CD4-positive, alpha-beta T cell (primary cell): Measurements from ENCODE around the gene SRPRA. TPM values are rescaled to one million over a fixed set of nuclear protein-coding genes. Genes with fewer than 3 reads are reported as not detected.

Experiments
- ATAC-seq: fragments of 200-7000 bp; cut with Tn5 transposase; one replicate; pipeline ENCODE4 v1.10.0; 2022; ENCODE audit warnings: mild to moderate bottlenecking; ENCODE audit not compliant: poor library complexity
- CTCF ChIA-PET: fragments of 350-600 bp; sonication (Branson Sonifier 250); formaldehyde crosslinking; loops from one replicate; lab custom pipeline; 2021; ENCODE audit warnings: antibody characterized with exemption, inconsistent platforms; lab: Charles Lee
- POLR2A ChIA-PET: fragments of 350-600 bp; sonication (Branson Sonifier 250); formaldehyde crosslinking; loops from one replicate; lab custom pipeline; 2021; ENCODE audit warnings: antibody characterized with exemption, inconsistent platforms; lab: Charles Lee
- DNase-seq, 14 experiments: peaks; one replicate each; pipeline ENCODE4 v3.0.0-alpha.2; 2013 to 2020; ENCODE audit warnings: mixed read lengths in 2 of 14
- H3K27ac ChIP-seq, 2 donors: one replicate each; pipeline versions ENCODE4 v1.5.1 to v1.7.0; 2013; ENCODE audit warnings: low read length in 2 of 2, low read depth in 1 of 2, mild to moderate bottlenecking in 1 of 2
- H3K27me3 ChIP-seq, 2 experiments: 1 replicate in 1 of 2; 2 replicates in 1 of 2; pipeline versions ENCODE4 v1.6.1 to v1.7.0; 2013; ENCODE audit warnings: low read length in 2 of 2, control low read depth in 1 of 2, mild to moderate bottlenecking in 1 of 2, moderate library complexity in 1 of 2; ENCODE audit not compliant: insufficient read depth in 2 of 2, control insufficient read depth in 1 of 2
- H3K36me3 ChIP-seq: one replicate; pipeline ENCODE4 v1.6.1; 2013; ENCODE audit warnings: low read length, control low read depth; ENCODE audit not compliant: insufficient read depth
- H3K4me1 ChIP-seq: one replicate; pipeline ENCODE4 v1.6.1; 2013; ENCODE audit warnings: low read length, control low read depth; ENCODE audit not compliant: insufficient read depth
- H3K4me3 ChIP-seq: one replicate; pipeline ENCODE4 v1.5.1; 2013; ENCODE audit warnings: mild to moderate bottlenecking, low read length, moderate library complexity
- H3K9me3 ChIP-seq, 2 experiments: 1 replicate in 1 of 2; 2 replicates in 1 of 2; pipeline versions ENCODE4 v1.6.1 to v1.7.0; 2013; ENCODE audit warnings: low read length in 2 of 2, mild to moderate bottlenecking in 2 of 2, control low read depth in 1 of 2, moderate library complexity in 1 of 2; ENCODE audit not compliant: control insufficient read depth in 1 of 2, insufficient read depth in 1 of 2
- H3K27ac Mint-ChIP-seq: one replicate; pipeline ENCODE4 v1.8.0; 2020; ENCODE audit warnings: mixed read lengths
- H3K27me3 Mint-ChIP-seq: one replicate; pipeline ENCODE4 v1.8.0; 2021; ENCODE audit warnings: mixed read lengths
- H3K36me3 Mint-ChIP-seq: one replicate; pipeline ENCODE4 v1.8.0; 2021; ENCODE audit warnings: low read depth, mixed read lengths
- H3K4me1 Mint-ChIP-seq: one replicate; pipeline ENCODE4 v1.8.0; 2021; ENCODE audit warnings: low read depth, mixed read lengths
- H3K4me3 Mint-ChIP-seq: one replicate; pipeline ENCODE4 v1.8.0; 2020; ENCODE audit warnings: mild to moderate bottlenecking, mixed read lengths
- H3K9me3 Mint-ChIP-seq: one replicate; pipeline ENCODE4 v1.8.0; 2020; ENCODE audit warnings: mixed read lengths
- CTCF ChIP-seq: fragments of 200-600 bp; IDR thresholded peaks from one replicate; pipeline ENCODE4 v1.8.0; 2022; ENCODE audit warnings: antibody characterized with exemption, mild to moderate bottlenecking
- intact Hi-C, 2 experiments: fragments of 100-400 bp; cut with DNase I in 1 of 2; cut with micrococcal nuclease in 1 of 2; formaldehyde crosslinking; loops; one replicate each; pipeline versions ENCODE4 v1.15.1 to v1.9.0; 2023 to 2025; cut with DNase I, micrococcal nuclease
- total RNA-seq, 174 experiments: library from RNA in 2 of 174; stranded (reverse) in 2 of 174; gene quantifications; one replicate each; pipeline ENCODE4 v1.2.3 and lab custom pipeline; 2021 to 2026

Gene SRPRA
- total RNA-seq, 2 experiments from 2014 or later: 198 to 206 TPM

DNA sequence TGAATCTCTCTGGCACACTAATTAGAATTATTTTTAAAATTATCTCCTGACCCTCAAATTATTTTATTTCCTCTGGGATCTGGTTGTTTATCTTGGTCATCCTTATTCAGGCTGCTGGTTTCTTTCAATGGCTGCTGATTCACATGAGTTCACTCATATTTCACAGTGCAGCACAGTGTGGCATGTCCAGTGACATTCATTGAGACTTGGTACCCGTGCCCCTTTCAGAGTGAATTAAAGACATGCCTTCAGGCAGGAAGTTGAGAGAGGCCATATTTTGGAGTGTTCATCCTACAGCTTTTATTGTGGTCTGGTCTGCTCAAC, 48.7 kb upstream of the SRPRA start:
- POLR2A ChIA-PET: interaction anchor here (0.9 to 1.7 kb wide), 2 partner anchors 13 to 34 kb away, joined by 3 to 10 read pairs; partner anchors contain the start of genes DCPS and TIRAP
- H3K36me3 Mint-ChIP-seq: peaks cover 64% of the 10 kb centered on the region
- Histone ChIP-seq H3K27me3 (no peaks in the 10 kb centered on the region), H3K4me1 (peaks cover 28% of the 10 kb centered on the region), H3K9me3 (no peaks in the 10 kb centered on the region), H3K27ac (peak overlapping the region in 1 of 2 donors; percentile 0), H3K4me3 (no peak overlapping the region), H3K36me3 (peaks cover 20% of the 10 kb centered on the region)
- peak overlapping the region; percentile 40 for H3K27ac Mint-ChIP-seq
- peaks cover 53% of the 10 kb centered on the region for H3K4me1 Mint-ChIP-seq
- CTCF ChIA-PET: no interaction called here
- H3K27me3 Mint-ChIP-seq: no peaks in the 10 kb centered on the region
- no peak for TF ChIP-seq CTCF
- intact Hi-C loops: loop anchor here in 1 of 2 experiments (10.0 kb wide), 1 partner anchor 677 kb away; no protein-coding TSS in a partner anchor
- ATAC-seq (no peak), DNase-seq (no peak)
- H3K4me3 Mint-ChIP-seq: peak overlapping the region; percentile 12
- peaks cover 4% of the 10 kb centered on the region for H3K9me3 Mint-ChIP-seq

DNA sequence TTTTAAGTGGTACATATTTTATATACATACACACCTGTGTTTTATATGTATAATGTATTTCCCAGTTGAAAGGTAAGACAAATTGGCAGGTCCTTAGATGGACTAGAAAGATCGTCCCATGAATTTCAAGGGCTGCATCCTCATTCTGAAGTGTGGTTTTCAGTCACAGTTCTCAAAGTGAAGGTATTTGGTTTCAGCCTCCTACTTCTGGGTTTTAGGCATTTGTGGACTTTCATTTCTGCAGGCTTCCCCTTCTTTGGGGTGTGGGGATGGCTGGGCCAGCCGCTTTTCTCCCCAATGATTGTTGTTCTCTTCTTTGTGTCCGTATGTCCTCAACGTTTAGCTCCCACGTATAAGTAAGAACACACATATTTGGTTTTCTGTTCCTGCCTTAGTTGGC, 45.1 kb upstream of the SRPRA start:
- no peaks in the 10 kb centered on the region for H3K9me3 ChIP-seq
- ChIA-PET CTCF (no interaction called here), POLR2A (interaction anchor here (0.6 kb wide), 1 partner anchor 10 kb away, joined by 4 read pairs; the partner anchor contains the start of gene DCPS)
- H3K4me1 ChIP-seq: peaks cover 25% of the 10 kb centered on the region
- DNase-seq: no peak
- H3K27me3 Mint-ChIP-seq: no peaks in the 10 kb centered on the region
- no peak for ATAC-seq
- H3K36me3 Mint-ChIP-seq: peaks cover 79% of the 10 kb centered on the region
- no peak overlapping the region for H3K27ac Mint-ChIP-seq
- no peak for TF ChIP-seq CTCF
- no peak overlapping the region for H3K4me3 ChIP-seq
- peaks cover 50% of the 10 kb centered on the region for H3K4me1 Mint-ChIP-seq
- H3K36me3 ChIP-seq: peaks cover 46% of the 10 kb centered on the region
- H3K9me3 Mint-ChIP-seq: peaks cover 4% of the 10 kb centered on the region
- no peak overlapping the region for H3K4me3 Mint-ChIP-seq
- intact Hi-C loops: loop anchor here in 1 of 2 experiments (10.0 kb wide), 1 partner anchor 681 kb away; no protein-coding TSS in a partner anchor
- H3K27ac ChIP-seq: no peak overlapping the region
- H3K27me3 ChIP-seq: no peaks in the 10 kb centered on the region

GRCh38 chr11:126312961-126313360, 44.3 kb upstream of the SRPRA start:
- Histone ChIP-seq H3K4me3 (no peak overlapping the region), H3K9me3 (no peaks in the 10 kb centered on the region), H3K36me3 (peaks cover 50% of the 10 kb centered on the region), H3K27ac (no peak overlapping the region), H3K27me3 (no peaks in the 10 kb centered on the region), H3K4me1 (peaks cover 16% of the 10 kb centered on the region)
- Mint-ChIP-seq H3K4me1 (peaks cover 46% of the 10 kb centered on the region), H3K27ac (no peak overlapping the region), H3K4me3 (no peak overlapping the region), H3K9me3 (peaks cover 4% of the 10 kb centered on the region), H3K36me3 (peaks cover 81% of the 10 kb centered on the region), H3K27me3 (no peaks in the 10 kb centered on the region)
- no peak for ATAC-seq
- CTCF ChIA-PET: no interaction called here
- DNase-seq: no peak
- intact Hi-C loops: loop anchor here in 1 of 2 experiments (10.0 kb wide), 1 partner anchor 682 kb away; no protein-coding TSS in a partner anchor
- POLR2A ChIA-PET: interaction anchor here (1.2 kb wide), 1 partner anchor 42 kb away, joined by 3 read pairs; the partner anchor contains the start of gene ST3GAL4
- no peak for TF ChIP-seq CTCF
